Fibroblast of villous mesenchyme (primary cell): Measurements from ENCODE around the gene ECPAS. TPM values are rescaled to one million over a fixed set of nuclear protein-coding genes. Genes with fewer than 3 reads are reported as not detected.
A peak's percentile ranks its signal among the peaks of the same experiment; 100 is the strongest.
"Not testable (repeated sequence)": the region's sequence is repeated elsewhere in the genome, so short reads cannot be mapped to it uniquely, and the experiment has no call there.

Experiments used
- DNase-seq: peaks from one replicate; pipeline ENCODE4 v3.0.0-alpha.2; 2010; ENCODE audit warnings: low read depth
- H3K4me3 ChIP-seq: 2 replicates; pipeline ENCODE4 v1.5.1; 2011; ENCODE audit warnings: low read depth, mild to moderate bottlenecking, low read length
- total RNA-seq: library from RNA; depleted of rRNA; stranded (reverse); fragments of >200 nt; gene quantifications from 2 replicates; pipeline ENCODE4 v1.2.3, GENCODE V29; 2012
- TF ChIP-seq, protein P1 (sequence below): IDR thresholded peaks from 2 replicates; pipeline ENCODE4 v1.5.1; 2012; ENCODE audit warnings: low read depth, mild to moderate bottlenecking, low read length; ENCODE audit not compliant: insufficient read depth

The ECPAS gene
- total RNA-seq, 1 donor = 99.3 TPM

DNA sequence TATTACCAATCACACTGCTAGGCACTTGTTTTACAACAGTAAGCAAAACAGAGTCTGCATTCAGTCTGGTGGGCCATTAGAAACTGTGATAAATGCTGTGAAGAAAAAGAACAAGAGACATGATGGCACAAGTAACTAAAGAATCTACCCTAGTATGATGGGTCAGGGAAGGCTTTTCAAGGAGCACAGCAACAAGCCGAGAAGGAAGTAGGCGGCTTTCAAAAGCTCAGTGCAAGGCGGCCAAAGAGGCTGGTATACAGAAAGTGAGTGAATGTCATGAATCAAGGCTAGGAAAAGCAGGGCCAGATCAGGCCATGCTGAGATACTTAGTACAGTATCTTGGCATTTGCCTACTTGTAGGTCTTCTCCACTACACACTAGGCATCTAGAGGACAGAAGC is 76.4 kb downstream of the ECPAS start:
- no peak for DNase-seq
- TF ChIP-seq, protein P1, sequence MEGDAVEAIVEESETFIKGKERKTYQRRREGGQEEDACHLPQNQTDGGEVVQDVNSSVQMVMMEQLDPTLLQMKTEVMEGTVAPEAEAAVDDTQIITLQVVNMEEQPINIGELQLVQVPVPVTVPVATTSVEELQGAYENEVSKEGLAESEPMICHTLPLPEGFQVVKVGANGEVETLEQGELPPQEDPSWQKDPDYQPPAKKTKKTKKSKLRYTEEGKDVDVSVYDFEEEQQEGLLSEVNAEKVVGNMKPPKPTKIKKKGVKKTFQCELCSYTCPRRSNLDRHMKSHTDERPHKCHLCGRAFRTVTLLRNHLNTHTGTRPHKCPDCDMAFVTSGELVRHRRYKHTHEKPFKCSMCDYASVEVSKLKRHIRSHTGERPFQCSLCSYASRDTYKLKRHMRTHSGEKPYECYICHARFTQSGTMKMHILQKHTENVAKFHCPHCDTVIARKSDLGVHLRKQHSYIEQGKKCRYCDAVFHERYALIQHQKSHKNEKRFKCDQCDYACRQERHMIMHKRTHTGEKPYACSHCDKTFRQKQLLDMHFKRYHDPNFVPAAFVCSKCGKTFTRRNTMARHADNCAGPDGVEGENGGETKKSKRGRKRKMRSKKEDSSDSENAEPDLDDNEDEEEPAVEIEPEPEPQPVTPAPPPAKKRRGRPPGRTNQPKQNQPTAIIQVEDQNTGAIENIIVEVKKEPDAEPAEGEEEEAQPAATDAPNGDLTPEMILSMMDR = no peak

DNA sequence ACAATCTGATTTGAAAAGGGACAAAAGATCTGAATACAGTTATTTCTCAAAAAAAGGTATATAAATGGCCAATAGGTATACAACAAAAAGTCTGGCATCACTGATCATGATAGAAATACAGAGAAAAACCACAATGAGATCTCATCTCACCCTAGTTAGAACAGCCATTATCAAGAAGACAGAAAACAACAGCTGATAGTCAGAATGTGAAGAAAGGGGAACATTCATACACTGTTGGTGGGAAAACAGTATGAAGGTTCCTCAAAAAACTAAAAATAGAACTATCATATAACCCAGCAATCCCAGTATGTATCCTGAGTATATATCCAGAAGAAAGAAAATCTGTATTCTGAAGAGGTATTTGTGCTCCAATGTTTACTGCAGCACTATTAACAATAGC is 78.5 kb downstream of the ECPAS start:
- DNase-seq = no peak
- TF ChIP-seq, protein P1 = no peak
- H3K4me3 ChIP-seq = no peak overlapping the region

More for the DNA sequence above, 76.4 kb downstream of the ECPAS start:
- H3K4me3 ChIP-seq = no peak overlapping the region

DNA sequence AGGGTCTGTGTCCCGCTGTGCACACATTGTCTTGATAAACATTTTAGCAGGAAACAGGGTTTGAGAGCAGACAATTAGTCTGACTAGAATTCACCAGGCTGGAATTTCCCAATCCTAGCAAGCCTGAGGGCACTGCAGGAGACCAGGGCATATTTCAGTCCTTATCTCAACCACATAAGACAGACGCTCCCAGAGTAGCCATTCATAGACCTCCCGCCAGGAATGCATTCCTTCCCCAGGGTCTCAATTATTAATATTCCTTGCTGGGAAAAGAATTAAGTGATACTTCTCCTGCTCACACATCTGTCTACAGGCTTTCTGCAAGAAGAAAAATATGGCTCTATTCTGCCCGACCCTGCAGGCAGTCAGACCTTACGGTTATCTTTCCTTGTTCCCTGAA is 82.7 kb downstream of the ECPAS start:
- not testable (repeated sequence) for DNase-seq, H3K4me3 ChIP-seq

DNA sequence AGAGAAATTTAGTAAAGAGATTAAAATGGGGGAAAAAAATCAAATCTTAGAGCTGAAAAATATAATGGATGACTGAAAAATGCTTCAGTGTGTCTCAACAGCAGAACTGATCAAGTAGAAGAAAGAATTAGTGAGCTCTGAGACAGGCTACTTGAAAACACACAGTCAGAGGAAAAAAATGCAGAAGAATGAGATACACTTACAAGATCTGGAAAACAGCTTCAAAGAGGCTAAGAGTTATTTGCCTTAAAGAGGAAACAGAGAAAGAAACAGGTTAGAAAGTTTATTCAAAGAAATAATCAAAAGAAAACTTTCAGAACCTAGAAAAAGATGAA is 83.7 kb downstream of the ECPAS start:
- TF ChIP-seq, protein P1 = no peak
- no peak overlapping the region for H3K4me3 ChIP-seq
- no peak for DNase-seq

DNA sequence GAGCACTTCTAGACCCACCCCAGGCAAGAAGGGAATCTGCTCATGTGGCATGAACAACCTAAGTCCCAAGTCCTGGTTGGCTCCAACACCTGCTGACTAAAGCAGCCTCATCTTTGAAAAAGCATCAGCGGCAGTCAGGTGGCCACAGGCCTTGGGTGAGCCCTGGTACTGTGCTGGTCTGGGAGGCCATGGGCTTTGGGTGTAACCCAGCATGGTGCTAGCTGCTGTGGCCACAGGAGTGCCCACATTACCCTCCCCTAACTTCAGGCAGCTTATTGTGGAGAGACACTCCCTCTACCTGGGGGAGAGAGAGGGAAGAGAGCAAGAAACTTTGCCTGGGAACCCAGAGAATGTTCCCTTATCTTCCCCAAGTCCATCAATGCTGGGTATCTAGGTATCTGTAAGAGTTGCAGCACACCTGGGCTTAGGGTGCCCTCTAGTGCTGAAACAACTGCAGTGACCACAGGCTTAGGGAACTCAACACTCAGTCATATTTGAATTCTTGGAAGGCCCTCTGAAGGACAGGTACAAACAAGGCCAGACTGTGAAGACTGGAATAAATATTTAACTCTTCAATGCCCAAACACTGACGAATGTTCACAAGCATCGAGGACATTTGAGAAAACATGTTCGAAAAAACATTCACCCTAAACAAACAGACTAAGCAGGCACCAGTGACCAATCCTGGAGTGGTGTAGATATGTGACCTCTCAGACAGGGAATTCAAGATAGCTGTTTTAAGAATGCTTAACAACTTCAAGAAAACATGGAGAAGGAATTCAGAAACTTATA is 84.2 kb downstream of the ECPAS start:
- peak; percentile 17 for DNase-seq
- TF ChIP-seq, protein P1 = peak; percentile 48
- H3K4me3 ChIP-seq = no peak overlapping the region

DNA sequence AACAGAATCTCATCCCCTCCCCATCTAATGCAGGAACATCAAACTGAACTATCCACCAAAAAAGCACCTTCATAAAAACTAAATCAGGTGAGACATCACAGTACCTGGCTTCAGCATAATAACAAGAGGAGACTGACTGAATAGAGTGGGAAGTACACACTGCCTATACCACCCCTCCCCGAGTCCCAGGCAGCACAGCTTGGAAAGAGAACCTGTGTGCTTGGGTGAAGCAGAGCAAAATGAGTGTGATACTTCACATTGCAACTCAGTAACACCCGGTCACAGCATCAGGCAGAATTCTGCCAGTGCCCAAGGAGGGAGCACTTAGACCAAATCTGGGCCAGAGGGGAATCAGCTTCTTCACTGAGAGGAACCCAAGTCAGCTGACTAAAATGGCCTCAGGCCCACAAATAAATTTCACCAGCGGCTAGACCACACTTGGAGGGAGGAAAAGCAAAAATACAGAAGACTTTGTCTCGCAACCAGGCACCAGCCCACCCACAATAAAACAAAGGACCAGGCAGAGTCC is 84.9 kb downstream of the ECPAS start:
- H3K4me3 ChIP-seq = no peak overlapping the region
- DNase-seq = no peak
- TF ChIP-seq, protein P1 = no peak

DNA sequence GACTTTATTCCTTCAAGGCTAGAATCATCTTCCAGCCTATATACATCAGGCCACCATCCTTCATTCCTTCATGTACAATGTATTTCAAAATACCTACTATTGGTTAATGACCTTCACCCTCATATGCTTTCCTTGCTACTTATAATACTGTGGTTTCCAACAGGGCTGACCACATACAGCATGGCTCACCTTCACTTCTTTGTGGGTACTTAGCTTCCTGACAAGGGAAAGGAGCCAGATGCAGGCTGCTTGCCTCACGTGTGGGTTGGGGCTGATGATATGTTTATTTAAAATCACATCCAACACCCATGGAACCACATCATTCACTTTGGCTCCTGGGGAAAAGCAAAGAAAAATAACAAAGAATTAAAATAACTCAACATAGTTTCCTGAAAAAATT is 90.2 kb downstream of the ECPAS start:
- DNase-seq = no peak
- no peak overlapping the region for H3K4me3 ChIP-seq
- TF ChIP-seq, protein P1 = no peak
